Measurements from ENCODE around the gene PDE8A.

The PDE8A gene

DNA sequence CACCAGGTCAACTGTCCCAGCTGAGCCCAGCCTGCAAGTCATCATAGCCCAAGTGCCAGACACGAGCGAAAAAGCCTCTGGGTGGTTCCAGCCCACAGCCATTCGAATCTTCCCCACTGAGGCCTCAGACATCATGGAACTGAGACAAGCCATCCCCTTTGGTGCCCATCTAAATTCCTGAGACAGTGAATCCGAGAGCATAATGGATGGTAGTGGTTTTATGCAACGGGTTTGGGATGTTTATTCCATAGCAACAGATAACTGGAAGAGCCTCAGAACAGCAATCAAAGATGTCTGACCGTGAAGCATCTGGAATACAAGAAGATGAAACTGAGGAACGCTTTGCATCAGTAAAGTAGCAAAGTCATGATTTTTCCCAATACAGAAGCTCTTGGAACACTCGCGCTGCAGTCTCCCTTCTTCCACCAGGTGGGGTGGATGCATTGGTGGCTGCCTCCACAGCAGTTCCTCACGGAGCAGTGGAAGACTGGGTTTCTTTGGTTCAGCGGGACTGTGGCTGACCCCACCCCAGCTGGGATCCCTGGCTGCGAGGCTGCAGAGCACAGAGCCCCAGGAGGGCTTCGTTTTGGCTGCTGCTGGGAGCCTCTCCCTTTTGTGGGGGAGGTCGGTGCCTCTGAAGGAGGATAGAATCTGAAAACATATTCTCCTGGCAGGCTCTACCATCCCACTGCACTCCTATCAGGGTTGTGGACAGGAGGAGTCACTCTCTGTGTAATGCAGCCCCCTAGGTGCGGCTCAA lies 26.4 kb upstream of the PDE8A start:
- Mint-ChIP-seq H3K27me3 (ENCODE audit: low read depth) (peaks cover 9% of the 10 kb centered on the region), H3K9me3 (peaks cover 7% of the 10 kb centered on the region), H3K4me3 (peak overlapping the region in 2 of 3 experiments; percentile 17 to 31), H3K27ac (no peak overlapping the region), H3K4me1 (peaks cover 25% of the 10 kb centered on the region), H3K36me3 (ENCODE audit: low read depth) (no peaks in the 10 kb centered on the region)
- TF ChIP-seq, protein P1, sequence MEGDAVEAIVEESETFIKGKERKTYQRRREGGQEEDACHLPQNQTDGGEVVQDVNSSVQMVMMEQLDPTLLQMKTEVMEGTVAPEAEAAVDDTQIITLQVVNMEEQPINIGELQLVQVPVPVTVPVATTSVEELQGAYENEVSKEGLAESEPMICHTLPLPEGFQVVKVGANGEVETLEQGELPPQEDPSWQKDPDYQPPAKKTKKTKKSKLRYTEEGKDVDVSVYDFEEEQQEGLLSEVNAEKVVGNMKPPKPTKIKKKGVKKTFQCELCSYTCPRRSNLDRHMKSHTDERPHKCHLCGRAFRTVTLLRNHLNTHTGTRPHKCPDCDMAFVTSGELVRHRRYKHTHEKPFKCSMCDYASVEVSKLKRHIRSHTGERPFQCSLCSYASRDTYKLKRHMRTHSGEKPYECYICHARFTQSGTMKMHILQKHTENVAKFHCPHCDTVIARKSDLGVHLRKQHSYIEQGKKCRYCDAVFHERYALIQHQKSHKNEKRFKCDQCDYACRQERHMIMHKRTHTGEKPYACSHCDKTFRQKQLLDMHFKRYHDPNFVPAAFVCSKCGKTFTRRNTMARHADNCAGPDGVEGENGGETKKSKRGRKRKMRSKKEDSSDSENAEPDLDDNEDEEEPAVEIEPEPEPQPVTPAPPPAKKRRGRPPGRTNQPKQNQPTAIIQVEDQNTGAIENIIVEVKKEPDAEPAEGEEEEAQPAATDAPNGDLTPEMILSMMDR (IDR thresholded peaks at IDR 0.05; ENCODE audit: unreplicated experiment in 3 of 3): peak; percentile 73 to 84 (median 81)

DNA sequence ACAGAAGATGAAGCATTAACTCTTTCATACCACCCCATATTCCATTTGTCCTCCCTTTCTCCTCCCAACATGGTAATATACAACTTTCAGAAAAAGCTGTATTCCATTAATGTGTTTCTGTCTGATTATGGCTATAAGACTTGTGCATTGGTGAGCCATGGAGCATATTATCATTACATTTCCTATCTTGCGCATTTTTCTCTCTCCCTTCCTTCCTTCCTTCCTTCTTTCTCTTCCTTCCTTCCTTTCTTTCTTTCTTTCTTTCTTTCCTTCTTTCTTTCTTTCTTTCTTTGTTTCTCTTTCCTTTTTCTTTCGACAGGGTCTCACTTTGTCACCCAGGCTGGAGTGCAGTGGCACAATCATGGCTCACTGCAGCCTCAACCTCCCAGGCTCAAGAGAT lies 25.5 kb upstream of the PDE8A start:
- TF ChIP-seq, protein P1 (IDR thresholded peaks at IDR 0.05; ENCODE audit: unreplicated experiment in 3 of 3): no peak
- Mint-ChIP-seq H3K36me3 (ENCODE audit: low read depth) (no peaks in the 10 kb centered on the region), H3K9me3 (peaks cover 7% of the 10 kb centered on the region), H3K27ac (no peak overlapping the region), H3K27me3 (ENCODE audit: low read depth) (peaks cover 9% of the 10 kb centered on the region), H3K4me1 (peaks cover 18% of the 10 kb centered on the region), H3K4me3 (peak overlapping the region in 1 of 3 experiments; percentile 1)

DNA sequence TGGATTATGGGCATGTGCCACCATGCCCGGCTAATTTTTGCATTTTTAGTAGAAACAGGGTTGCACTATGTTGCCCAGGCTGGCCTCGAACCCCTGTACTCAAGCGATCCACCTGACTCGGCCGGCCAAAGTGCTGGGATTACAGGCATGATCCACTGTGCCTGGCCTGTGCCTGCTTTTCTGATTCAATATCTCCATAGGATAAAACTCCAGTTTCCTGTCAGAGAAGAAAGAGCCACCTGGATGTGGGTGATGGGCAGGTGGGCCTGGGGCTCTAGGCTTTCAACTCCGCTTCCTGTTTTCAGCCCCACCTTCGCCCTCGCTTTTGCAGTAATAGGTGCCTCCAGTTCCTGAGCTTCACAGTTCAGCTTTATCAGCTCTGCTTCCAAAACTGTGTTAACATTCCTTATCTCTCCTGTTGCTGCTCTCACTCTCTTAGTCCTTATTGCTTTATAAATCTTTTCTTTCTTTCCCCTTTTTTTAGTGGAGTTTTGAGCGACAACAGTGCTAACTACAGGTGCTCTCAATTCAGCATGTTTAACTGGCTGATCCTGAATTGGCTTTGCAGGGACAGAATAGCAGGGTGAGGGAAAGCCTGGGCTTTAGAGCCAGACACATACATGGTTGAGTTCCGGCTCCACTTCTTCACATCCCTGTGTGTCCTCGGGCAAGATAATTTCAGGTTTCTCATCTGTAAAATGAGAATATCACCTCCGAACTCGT lies 21.1 kb upstream of the PDE8A start:
- Mint-ChIP-seq H3K9me3 (peaks cover 14% of the 10 kb centered on the region), H3K27ac (no peak overlapping the region), H3K27me3 (ENCODE audit: low read depth) (no peaks in the 10 kb centered on the region), H3K36me3 (ENCODE audit: low read depth) (no peaks in the 10 kb centered on the region), H3K4me1 (peaks cover 24% of the 10 kb centered on the region), H3K4me3 (no peak overlapping the region)
- TF ChIP-seq, protein P1 (IDR thresholded peaks at IDR 0.05; ENCODE audit: unreplicated experiment in 3 of 3): no peak

DNA sequence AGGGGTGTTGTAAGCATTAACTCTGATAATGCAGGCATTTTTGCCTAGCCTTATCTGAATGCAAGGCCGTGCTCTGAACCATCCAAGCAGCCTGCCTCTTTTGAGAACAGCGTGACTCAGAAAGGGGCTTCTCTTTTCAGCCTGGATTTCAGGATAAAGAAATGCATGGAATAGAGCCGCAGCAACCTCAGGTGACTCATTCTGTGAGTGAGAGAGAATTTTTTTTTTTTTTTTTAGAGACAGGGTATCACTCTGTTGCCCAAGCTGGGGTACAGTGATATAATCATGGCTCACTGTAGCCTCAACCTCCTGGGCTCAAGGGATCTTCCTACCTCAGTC lies 20.6 kb upstream of the PDE8A start:
- no peak overlapping the region for H3K4me3 Mint-ChIP-seq
- no peaks in the 10 kb centered on the region for H3K36me3 Mint-ChIP-seq (ENCODE audit: low read depth)
- no peaks in the 10 kb centered on the region for H3K27me3 Mint-ChIP-seq (ENCODE audit: low read depth)
- no peak overlapping the region for H3K27ac Mint-ChIP-seq
- TF ChIP-seq, protein P1 (IDR thresholded peaks at IDR 0.05; ENCODE audit: unreplicated experiment in 3 of 3): no peak
- H3K9me3 Mint-ChIP-seq: peaks cover 14% of the 10 kb centered on the region
- peaks cover 19% of the 10 kb centered on the region for H3K4me1 Mint-ChIP-seq

DNA sequence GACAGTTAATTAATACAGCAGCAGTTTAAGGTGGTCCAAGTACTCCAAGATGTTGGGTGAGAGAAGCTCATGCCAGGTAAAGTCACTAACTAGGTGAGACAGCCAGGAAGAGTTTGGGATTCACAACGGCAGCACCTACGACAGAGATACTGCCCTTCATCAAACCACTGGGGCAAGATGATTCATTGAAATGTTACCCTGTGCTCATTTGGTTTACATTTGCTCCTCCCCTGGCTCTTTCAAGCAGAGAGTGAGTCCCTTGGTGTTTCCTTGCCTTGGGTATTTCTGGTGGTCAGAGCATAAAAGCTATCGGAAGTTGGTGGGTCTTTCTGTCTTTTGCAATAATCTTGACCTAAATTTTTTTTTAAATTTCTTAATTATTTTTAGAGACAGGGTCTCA lies 19.9 kb upstream of the PDE8A start:
- Mint-ChIP-seq H3K27ac (no peak overlapping the region), H3K27me3 (ENCODE audit: low read depth) (no peaks in the 10 kb centered on the region), H3K4me3 (no peak overlapping the region), H3K36me3 (ENCODE audit: low read depth) (no peaks in the 10 kb centered on the region), H3K9me3 (peaks cover 17% of the 10 kb centered on the region), H3K4me1 (peaks cover 17% of the 10 kb centered on the region)
- TF ChIP-seq, protein P1 (IDR thresholded peaks at IDR 0.05; ENCODE audit: unreplicated experiment in 3 of 3): no peak
